ENCODE results near the gene PDCD6IP.
"Not testable (repeated sequence)": the region's sequence is repeated elsewhere in the genome, so short reads cannot be mapped to it uniquely, and the experiment has no call there.

The PDCD6IP gene

GRCh38 chr3:33792167-33792892, 6.1 kb upstream of the PDCD6IP start:
- no peak for DNase-seq (ENCODE audit: low read depth)

- no peak for DNase-seq (ENCODE audit: low read depth)
These were observed 3.3 kb upstream of the PDCD6IP start for GRCh38 chr3:33795131-33795530.

- DNase-seq (ENCODE audit: low read depth): no peak
These were observed 2.4 kb upstream of the PDCD6IP start for GRCh38 chr3:33795856-33796536.

GRCh38 chr3:33798113-33798417, 365 bp upstream of the PDCD6IP start:
- DNase-seq (ENCODE audit: low read depth): no peak

- DNase-seq (ENCODE audit: low read depth): no peak
These were observed 747 bp downstream of the PDCD6IP start for GRCh38 chr3:33799202-33799551.

GRCh38 chr3:33803252-33803651, 4.8 kb downstream of the PDCD6IP start:
- no peak for DNase-seq (ENCODE audit: low read depth)

GRCh38 chr3:33803894-33804526, 5.6 kb downstream of the PDCD6IP start:
- no peak for DNase-seq (ENCODE audit: low read depth)

GRCh38 chr3:33807191-33807590, 8.8 kb downstream of the PDCD6IP start:
- no peak for DNase-seq (ENCODE audit: low read depth)

- DNase-seq (ENCODE audit: low read depth): no peak
These were observed 10.1 kb downstream of the PDCD6IP start for GRCh38 chr3:33808559-33808958.

- no peak for DNase-seq (ENCODE audit: low read depth)
These were observed 12.1 kb downstream of the PDCD6IP start for GRCh38 chr3:33810545-33810944.

- DNase-seq (ENCODE audit: low read depth): no peak
These were observed 23.6 kb downstream of the PDCD6IP start for GRCh38 chr3:33821989-33822388.

GRCh38 chr3:33823821-33824220, 25.4 kb downstream of the PDCD6IP start:
- no peak for DNase-seq (ENCODE audit: low read depth)

- no peak for DNase-seq (ENCODE audit: low read depth)
These were observed 26.7 kb downstream of the PDCD6IP start for GRCh38 chr3:33825111-33825510.

- DNase-seq (ENCODE audit: low read depth): no peak
These were observed 27.8 kb downstream of the PDCD6IP start for GRCh38 chr3:33826206-33826605.

- no peak for DNase-seq (ENCODE audit: low read depth)
These were observed 28.3 kb downstream of the PDCD6IP start for GRCh38 chr3:33826688-33827087.

- DNase-seq (ENCODE audit: low read depth): no peak
These were observed 31.3 kb downstream of the PDCD6IP start for GRCh38 chr3:33829720-33830119.

GRCh38 chr3:33831053-33831452, 32.6 kb downstream of the PDCD6IP start:
- DNase-seq (ENCODE audit: low read depth): no peak

- DNase-seq (ENCODE audit: low read depth): no peak
These were observed 35.1 kb downstream of the PDCD6IP start for GRCh38 chr3:33833408-33834095.

- DNase-seq (ENCODE audit: low read depth): no peak
These were observed 35.6 kb downstream of the PDCD6IP start for GRCh38 chr3:33834096-33834453.

- DNase-seq (ENCODE audit: low read depth): not testable (repeated sequence)
These were observed 38.8 kb downstream of the PDCD6IP start for GRCh38 chr3:33837182-33837581.

- DNase-seq (ENCODE audit: low read depth): no peak
These were observed 40.9 kb downstream of the PDCD6IP start for GRCh38 chr3:33839283-33839682.

- no peak for DNase-seq (ENCODE audit: low read depth)
These were observed 41.7 kb downstream of the PDCD6IP start for GRCh38 chr3:33840179-33840578.
